ENCODE data around the gene CNMD.

Gene CNMD

GRCh38 chr13:52783943-52784342, 44.3 kb upstream of the CNMD start:
- DNase-seq (ENCODE audit: low read depth): no peak
- H3K4me3 ChIP-seq (ENCODE audit: control insufficient read depth, low read depth, low read length): no peak overlapping the region
- TF ChIP-seq CTCF (IDR thresholded peaks at IDR 0.05; ENCODE audit: control insufficient read depth, insufficient read depth, low read depth, low read length, missing control alignments): no peak

- H3K4me3 ChIP-seq (ENCODE audit: control insufficient read depth, low read depth, low read length): no peak overlapping the region
- DNase-seq (ENCODE audit: low read depth): no peak
- no peak for TF ChIP-seq CTCF (IDR thresholded peaks at IDR 0.05; ENCODE audit: control insufficient read depth, insufficient read depth, low read depth, low read length, missing control alignments)
Observed at GRCh38 chr13:52782471-52783448, 43.1 kb upstream of the CNMD start.

GRCh38 chr13:52780611-52781010, 41.0 kb upstream of the CNMD start:
- DNase-seq (ENCODE audit: low read depth): no peak
- no peak for TF ChIP-seq CTCF (IDR thresholded peaks at IDR 0.05; ENCODE audit: control insufficient read depth, insufficient read depth, low read depth, low read length, missing control alignments)
- no peak overlapping the region for H3K4me3 ChIP-seq (ENCODE audit: control insufficient read depth, low read depth, low read length)

- no peak for TF ChIP-seq CTCF (IDR thresholded peaks at IDR 0.05; ENCODE audit: control insufficient read depth, insufficient read depth, low read depth, low read length, missing control alignments)
- H3K4me3 ChIP-seq (ENCODE audit: control insufficient read depth, low read depth, low read length): no peak overlapping the region
- no peak for DNase-seq (ENCODE audit: low read depth)
Observed at GRCh38 chr13:52780092-52780491, 40.5 kb upstream of the CNMD start.

GRCh38 chr13:52779103-52779502, 39.5 kb upstream of the CNMD start:
- no peak for DNase-seq (ENCODE audit: low read depth)
- no peak for TF ChIP-seq CTCF (IDR thresholded peaks at IDR 0.05; ENCODE audit: control insufficient read depth, insufficient read depth, low read depth, low read length, missing control alignments)

GRCh38 chr13:52776726-52777125, 37.1 kb upstream of the CNMD start:
- H3K4me3 ChIP-seq (ENCODE audit: control insufficient read depth, low read depth, low read length): no peak overlapping the region
- no peak for DNase-seq (ENCODE audit: low read depth)
- no peak for TF ChIP-seq CTCF (IDR thresholded peaks at IDR 0.05; ENCODE audit: control insufficient read depth, insufficient read depth, low read depth, low read length, missing control alignments)

More at GRCh38 chr13:52779103-52779502, 39.5 kb upstream of the CNMD start:
- no peak overlapping the region for H3K4me3 ChIP-seq (ENCODE audit: control insufficient read depth, low read depth, low read length)
